Cerebellar cortex (tissue), 1 donor: Measurements from ENCODE around the gene USH1C.

Experiments used
- DNase-seq: peaks from one replicate; pipeline ENCODE4 v3.0.0-alpha.2; 2015; ENCODE audit warnings: low spot score

The USH1C gene

DNA sequence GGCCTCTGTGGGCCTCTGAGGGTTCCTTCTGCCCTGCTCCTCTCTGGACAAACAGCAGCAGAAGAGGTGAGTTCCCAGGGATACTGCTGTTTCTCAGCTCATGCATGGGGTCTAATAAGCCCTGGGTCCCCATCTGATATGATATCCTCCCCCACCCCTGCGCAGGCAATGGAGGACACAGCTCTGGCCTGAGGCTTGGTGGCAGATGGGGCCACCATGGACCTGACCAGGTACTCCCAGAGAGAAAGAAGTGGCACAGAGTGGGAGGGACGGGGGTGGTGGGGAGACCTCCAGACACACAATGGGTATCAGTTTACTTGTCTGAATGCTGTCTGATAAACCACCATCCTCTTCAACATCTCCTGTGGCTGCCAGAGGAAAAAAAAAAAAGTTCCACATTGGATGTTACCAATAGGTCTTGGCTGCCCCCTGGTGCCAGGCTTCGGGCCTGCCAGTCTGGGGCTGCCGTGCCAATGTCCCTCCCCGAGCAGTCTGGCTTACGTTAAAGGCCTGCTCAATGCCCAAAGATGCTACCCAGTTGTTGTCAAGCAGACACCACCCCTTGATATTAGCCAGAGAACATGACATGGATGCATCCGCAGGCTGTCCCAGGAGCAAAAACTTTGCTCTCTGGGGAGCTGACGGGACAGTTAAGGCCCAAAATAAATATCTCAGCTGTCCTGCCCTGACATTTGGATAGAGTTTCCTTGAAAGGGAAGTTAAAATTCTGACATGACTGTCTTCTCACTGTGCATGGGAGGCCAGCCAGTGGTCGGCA lies 39.7 kb downstream of the USH1C start:
- peak; percentile 88 for DNase-seq

GRCh38 chr11:17502630-17503029 lies 41.6 kb downstream of the USH1C start:
- DNase-seq, result no peak

DNA sequence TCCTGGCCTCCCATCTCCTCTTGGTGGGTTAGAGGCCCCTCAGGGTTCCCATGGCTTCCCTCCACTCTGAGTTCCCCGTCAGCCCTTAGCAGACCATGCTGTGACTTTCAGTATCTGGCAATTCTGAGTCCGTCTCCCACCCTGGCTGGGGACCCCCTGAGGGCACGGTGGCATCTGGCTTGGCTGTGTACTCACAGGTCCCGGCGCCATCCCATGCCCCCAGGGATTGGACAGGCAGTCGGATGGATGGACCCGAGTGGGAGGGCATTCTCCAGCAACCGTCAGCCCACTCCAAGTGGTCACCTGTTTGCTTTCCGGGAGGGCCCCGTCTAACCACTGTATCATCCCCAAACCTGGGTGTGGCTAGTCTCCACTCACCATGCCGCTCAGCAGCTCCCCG lies 43.5 kb downstream of the USH1C start:
- DNase-seq, result no peak

DNA sequence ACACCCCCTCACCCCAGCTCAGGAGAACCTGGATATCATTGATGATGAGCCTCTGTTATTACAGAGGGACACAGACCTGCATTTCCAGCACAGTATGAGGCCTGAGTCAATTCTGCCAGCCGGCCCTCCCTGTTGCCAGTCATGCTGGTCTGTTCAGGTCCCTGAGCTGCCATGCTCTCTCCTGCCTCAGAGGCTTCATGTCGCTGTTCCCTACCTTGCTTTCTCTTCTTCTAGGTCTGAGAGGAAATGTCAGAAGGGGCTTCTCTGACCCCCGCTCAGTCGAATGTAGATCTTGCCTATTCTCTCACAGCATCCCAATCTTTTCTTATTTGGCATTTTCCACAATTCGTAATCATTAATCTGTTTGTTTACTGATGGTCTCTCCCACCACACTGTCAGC lies 45.7 kb downstream of the USH1C start:
- peak; percentile 88 for DNase-seq

DNA sequence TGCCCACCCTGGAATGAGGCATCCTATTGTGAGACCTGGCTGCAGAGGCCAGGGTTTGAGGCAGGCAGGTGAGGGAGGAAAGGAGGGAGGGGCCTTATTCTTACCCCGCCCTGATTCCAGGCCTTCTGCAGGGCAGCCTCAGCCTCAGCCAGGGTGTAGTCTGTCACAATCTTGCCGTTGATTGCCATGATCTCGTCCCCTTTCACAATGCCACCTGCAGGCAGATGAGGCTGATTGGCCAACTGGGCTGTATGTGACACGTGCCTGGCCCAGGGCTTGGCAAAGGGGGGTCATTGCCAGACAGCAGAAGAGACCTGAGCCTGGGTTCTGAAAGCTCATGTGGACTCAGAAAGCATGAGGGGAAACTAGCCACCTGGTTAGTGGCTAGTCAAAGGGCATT lies 46.2 kb downstream of the USH1C start:
- DNase-seq, result no peak

DNA sequence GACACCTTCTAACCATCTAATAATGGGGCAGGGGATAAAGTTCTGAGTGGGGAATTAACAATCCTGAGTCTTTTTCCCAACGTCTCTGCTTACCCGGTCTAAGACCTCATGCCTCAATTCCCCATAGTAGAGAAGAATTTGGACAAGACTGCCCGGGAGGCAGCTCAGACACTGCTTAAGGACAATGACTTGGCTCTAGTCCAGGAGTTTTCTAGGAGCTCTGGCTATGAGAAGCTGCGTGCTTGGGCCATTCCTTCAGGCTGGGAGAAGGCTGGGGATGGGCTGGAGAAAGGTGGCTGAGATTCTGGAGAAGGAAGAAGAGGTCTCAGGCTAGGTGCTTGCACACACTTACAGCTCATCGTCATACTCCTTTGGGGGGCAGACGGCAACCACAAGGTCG lies 47.8 kb downstream of the USH1C start:
- peak; percentile 35 for DNase-seq

GRCh38 chr11:17494019-17494418 lies 50.2 kb downstream of the USH1C start:
- DNase-seq, result peak; percentile 72

GRCh38 chr11:17490938-17491337 lies 53.3 kb downstream of the USH1C start:
- no peak for DNase-seq

DNA sequence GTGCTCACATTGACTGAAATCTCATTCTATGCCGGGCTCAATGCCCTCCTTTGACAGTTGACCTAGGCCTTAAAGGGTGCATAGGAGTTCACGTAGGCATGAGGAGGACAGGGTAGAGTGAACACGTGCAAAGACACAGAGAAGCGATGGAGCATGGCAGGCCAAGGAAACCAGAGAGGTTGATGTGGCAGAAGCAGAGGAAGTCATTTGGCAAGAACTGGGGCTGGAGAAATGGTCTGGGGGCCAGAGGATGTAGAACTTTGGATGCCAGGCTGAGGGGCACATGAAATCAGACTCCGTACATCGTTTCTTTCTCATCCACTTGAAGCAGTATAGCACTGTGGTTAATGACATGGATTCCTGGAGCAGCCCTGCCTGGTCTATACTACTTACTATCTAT lies 54.0 kb downstream of the USH1C start:
- no peak for DNase-seq

- peak; percentile 71 for DNase-seq
Measured at GRCh38 chr11:17489751-17490150, 54.5 kb downstream of the USH1C start.

GRCh38 chr11:17488563-17488962 lies 55.7 kb downstream of the USH1C start:
- DNase-seq, result no peak

DNA sequence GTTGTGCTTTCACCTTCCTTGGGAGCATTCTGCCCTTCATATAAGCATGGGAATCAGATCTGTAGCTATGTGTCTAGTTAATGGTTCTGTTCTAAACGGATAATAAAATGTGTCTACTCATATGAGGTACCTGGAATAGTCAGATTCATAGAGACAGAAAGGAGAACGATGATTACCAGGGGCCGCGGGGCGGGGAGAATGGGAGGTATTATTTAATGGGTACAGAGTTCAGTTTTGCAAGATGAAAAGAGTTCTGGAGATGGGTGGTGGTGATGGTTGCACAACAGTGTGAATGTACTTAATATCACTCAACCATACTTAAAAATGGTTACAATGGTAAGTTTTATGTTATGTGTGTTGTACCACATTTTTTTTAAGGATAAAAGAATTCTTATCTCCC lies 57.6 kb downstream of the USH1C start:
- DNase-seq, result no peak

DNA sequence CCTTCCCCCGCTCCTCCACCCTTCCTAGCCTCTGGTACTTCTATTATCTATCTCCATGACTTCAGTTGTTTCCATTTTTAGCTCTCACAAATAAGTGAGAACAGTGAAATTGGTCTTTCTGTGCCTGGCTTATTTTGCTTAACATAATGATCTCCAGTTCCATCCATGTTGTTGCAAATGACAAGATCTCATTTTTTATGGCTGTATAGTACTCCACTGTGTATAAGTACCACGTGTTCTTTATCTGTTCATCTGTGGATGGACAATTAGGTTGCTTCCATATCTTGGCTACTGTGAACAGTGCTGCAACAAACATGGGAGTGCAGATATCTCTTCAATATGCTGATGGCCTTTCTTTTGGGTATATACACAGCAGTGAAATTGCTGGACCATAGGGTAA lies 60.7 kb downstream of the USH1C start:
- no peak for DNase-seq

DNA sequence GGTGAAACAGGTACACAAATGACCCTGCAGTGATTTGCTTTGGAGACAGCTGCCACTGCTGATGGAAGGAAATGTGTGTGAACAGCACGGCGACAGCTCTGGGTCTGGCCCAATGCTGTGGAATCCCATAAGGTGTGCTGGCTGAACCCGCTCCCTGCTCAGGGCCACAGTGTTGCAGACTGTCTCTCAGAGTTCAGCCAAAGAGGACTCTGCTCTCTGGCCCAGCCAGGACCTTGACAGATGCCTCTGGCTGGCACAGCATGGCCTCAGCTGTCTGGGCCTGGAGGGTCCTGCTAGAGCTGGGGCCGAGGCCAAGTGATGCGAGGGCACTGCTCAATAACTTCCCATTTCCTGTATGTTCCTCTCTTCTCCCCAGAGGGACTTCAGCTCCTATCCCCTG lies 62.3 kb downstream of the USH1C start:
- DNase-seq, result no peak

DNA sequence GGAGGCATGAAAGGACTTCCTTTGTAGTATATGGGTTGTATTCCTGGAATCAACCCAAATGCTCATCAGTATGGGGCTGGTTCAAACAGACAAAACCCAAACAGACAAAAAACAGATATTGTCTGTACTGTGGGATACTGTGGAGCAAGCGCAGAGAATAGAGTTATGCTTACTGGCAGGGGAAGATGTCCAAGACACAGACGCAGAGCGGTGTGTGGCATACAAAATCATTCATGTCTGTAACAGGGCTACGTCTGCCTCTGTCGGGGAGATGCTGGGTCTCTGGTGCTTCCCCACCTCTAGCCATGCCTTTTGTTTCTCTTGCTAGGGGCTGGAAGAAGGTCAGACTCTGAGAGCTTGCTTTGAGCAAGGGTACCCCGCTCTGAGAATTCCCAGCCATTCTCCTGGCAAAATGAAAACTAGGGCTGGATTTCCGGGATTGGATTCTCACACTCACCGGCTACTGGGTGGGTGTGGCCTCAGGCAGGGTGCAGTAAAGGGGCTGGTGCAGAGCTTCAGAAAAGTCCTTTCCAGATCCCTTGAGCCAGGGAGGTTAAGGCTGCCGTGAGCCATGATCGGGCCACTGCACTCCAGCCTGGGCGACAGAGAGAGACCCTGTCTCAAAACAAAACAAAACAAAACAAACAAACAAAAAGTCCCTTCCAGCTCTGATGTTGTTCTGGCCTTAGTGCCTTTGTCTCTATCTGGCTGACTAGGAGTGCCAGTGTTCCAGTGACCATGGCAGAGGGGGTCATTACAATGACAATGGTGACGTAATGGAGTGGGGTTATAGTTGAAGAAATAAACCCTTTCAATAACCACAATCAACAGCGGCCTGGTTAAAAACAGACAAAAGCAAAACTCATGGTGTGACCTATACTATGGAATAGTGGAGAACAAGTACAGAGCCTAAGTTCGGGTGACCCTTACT lies 64.7 kb downstream of the USH1C start:
- DNase-seq, result peak; percentile 83

- peak; percentile 20 for DNase-seq
Measured at GRCh38 chr11:17478070-17478469, 66.1 kb downstream of the USH1C start.

GRCh38 chr11:17477361-17477760 lies 66.9 kb downstream of the USH1C start:
- peak; percentile 11 for DNase-seq

DNA sequence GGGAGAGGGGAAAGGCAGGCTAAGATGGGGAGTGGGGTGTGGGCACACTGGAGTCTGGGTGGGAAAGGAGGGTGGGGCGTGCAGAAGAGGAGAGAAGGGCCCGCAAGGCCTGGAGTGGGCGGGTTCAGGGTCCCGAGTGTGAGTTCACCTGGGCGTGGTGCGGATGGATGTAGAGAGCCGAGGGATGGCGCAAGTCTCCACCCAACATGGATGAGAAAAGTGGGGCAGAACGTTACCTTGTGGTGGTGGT lies 67.2 kb downstream of the USH1C start:
- no peak for DNase-seq

DNA sequence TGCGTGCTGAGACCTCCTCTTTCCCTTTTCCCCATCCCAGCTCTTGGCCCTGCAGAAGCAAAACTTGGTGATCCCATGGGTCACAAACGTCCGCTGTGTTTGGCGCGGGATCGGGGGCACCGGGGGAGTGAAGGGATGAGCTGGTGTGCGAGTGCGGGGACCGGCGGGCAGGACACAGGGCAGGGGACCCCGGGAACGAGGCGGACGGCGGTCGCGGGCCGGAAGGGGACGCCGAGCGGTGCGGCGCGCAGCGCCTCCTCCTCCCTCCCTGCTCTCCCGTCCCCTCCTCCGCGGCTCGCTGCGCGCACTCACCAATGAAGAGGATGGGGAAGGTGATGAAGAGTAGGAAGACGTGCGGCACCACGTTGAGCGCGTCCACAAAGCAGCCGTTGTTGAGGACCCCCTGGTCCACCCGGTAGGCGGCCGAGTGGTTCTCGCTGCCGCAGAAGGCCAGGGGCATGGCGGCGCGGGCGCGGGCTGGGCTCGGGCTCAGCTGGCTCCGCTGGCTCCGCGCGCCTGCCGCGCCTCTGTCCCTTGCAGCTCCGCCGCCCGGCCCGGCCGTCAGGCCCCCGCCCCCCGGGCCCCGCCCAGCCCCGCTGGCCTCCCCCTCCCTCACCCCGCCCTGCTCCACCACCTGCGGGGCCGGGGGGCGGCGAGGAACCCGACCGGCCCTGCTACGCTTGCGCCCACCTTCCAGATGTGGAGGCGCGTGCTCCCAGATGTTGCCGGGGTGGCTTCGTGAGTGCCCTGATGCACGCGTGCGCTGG lies 67.7 kb downstream of the USH1C start, which contains the start of gene ABCC8:
Gene ABCC8, minus strand, starts transcription at position 529 of the 767 bp plus-strand sequence. Its CDS starts 69 bp downstream, at position 460.
- peak; percentile 49 for DNase-seq

- DNase-seq, result peak; percentile 35
Measured at GRCh38 chr11:17475666-17476316, 68.4 kb downstream of the USH1C start.

DNA sequence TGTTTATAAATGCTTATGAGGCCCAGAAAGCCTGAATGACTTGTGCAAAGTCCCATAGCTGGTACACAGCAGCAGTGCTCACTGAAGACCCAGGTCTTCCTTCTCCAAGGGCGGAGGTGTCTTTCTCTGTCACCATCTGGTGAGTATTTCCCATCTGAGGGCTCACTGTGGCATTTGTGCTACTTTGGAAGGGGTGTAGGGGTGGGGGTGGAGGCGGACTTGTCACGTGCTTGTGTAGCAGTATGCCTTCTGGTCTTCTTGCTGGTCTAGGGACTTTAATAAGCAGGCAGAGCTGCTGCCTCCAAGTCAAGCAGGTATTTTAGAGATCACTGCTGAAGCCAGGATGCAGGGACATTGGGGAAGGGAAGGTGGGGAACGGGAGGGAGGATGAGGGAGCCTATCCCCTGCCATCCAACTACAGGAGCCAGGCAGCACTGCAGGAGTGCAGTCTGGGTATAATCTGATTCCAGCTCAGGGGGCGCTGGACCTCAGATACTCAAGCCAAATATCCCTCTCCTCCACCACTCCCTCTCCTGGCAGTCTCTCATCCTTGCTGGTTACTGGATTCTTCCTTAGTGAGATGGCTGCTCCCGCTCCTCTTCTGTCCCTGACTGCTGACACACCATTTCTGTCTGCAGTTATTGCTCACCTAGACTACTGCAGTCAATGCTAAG lies 71.0 kb downstream of the USH1C start:
- peak; percentile 87 for DNase-seq
